ENCODE measurements around the gene CDK5.

Gene CDK5

GRCh38 chr7:151079199-151079910 lies 21.7 kb upstream of the CDK5 start:
- Histone ChIP-seq H3K4me1 (ENCODE audit: control insufficient read depth, insufficient read depth, low read length, poor library complexity, severe bottlenecking) (peaks cover 46% of the 10 kb centered on the region), H3K27ac (ENCODE audit: low read depth, low read length, severe bottlenecking) (no peak overlapping the region), H3K9me3 (ENCODE audit: control insufficient read depth, low read length) (no peaks in the 10 kb centered on the region), H3K36me3 (ENCODE audit: control insufficient read depth, insufficient read depth, low read length) (peaks cover 47% of the 10 kb centered on the region), H3K4me3 (ENCODE audit: extremely low read depth, insufficient read depth, low read length, poor library complexity, severe bottlenecking) (peak overlapping the region; percentile 78)
- 90 to 91% methylated on average over 18 to 22 of the region's 27 CpGs for WGBS, 2 experiments (ENCODE audit: insufficient coverage in 2 of 2)

DNA sequence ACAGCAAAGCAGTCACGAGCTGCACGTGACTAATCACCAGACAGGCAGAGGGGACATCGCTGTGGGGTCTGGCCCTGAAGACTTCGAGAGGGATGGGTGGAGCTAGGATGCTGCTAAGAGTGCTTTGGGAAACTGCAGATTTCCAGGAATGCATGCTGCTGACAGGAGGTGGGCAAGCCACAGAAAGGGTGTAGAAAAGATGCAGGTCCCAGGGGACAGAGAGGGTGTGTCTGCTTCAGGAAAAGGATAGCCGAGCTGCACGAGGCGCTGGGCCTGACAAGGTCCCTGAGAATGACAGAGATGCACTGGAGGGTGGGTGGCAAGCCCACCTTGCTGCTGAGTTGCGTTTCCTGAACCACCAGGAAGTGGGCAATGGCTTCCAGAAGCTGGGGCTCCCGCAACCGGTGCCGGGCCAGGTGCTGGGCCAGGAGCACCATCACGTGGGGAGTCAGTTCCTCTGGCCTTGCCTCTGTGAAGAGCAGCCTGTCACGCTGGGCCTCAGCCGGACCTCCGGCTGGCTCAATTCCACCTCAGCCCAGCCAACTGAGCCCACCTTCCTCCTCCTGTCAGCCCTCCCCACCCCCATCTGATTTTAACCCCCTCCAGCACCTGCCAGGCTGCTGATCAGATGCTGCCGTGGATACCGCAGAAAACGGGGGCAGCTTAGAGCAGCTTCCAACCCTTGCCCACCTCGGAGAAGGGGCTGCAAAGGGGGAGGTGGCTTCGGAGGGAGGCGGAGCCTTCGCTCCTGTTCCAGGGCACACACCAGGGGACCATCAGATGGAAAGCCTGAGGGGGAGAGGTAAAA lies 20.7 kb upstream of the CDK5 start:
- H3K9me3 ChIP-seq (ENCODE audit: control insufficient read depth, low read length), result no peaks in the 10 kb centered on the region
- H3K36me3 ChIP-seq (ENCODE audit: control insufficient read depth, insufficient read depth, low read length), result peaks cover 57% of the 10 kb centered on the region
- WGBS, 2 experiments (ENCODE audit: insufficient coverage in 2 of 2), result 63 to 66% methylated on average over 16 to 18 of the region's 22 CpGs
- peaks cover 42% of the 10 kb centered on the region for H3K4me1 ChIP-seq (ENCODE audit: control insufficient read depth, insufficient read depth, low read length, poor library complexity, severe bottlenecking)
- H3K4me3 ChIP-seq (ENCODE audit: extremely low read depth, insufficient read depth, low read length, poor library complexity, severe bottlenecking), result no peak overlapping the region
- H3K27ac ChIP-seq (ENCODE audit: low read depth, low read length, severe bottlenecking), result peak overlapping the region; percentile 49

DNA sequence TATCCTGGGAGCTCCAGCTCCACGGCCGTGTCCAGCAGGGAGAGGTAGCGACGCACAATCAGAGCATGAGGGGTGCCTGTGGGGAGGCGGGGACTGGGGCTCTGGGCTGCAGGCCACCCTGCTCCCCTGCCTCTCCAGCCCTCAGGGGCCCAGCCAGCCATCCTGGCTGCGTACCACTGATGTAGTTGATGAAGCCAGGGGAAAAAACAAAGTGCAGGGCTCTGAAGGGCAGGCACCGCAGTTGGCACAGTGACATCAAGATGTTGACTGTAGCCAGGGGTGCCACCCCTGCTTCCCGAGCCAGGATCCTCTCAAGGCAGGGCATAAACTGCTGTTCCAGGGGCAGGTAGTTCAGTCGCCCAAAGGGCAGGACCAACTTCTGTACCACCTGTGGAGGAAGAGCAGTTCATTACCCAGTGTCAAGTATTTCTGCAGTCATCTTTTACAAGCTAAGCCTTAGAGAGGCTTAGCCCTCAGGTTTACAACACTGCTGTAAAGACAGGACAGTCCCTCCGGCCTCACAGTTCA lies 20.1 kb upstream of the CDK5 start:
- H3K4me1 ChIP-seq (ENCODE audit: control insufficient read depth, insufficient read depth, low read length, poor library complexity, severe bottlenecking), result peaks cover 42% of the 10 kb centered on the region
- 82 to 87% methylated on average over 7 to 9 of the region's 10 CpGs for WGBS, 2 experiments (ENCODE audit: insufficient coverage in 2 of 2)
- peak overlapping the region; percentile 49 for H3K27ac ChIP-seq (ENCODE audit: low read depth, low read length, severe bottlenecking)
- no peaks in the 10 kb centered on the region for H3K9me3 ChIP-seq (ENCODE audit: control insufficient read depth, low read length)
- no peak overlapping the region for H3K4me3 ChIP-seq (ENCODE audit: extremely low read depth, insufficient read depth, low read length, poor library complexity, severe bottlenecking)
- H3K36me3 ChIP-seq (ENCODE audit: control insufficient read depth, insufficient read depth, low read length), result peaks cover 63% of the 10 kb centered on the region

DNA sequence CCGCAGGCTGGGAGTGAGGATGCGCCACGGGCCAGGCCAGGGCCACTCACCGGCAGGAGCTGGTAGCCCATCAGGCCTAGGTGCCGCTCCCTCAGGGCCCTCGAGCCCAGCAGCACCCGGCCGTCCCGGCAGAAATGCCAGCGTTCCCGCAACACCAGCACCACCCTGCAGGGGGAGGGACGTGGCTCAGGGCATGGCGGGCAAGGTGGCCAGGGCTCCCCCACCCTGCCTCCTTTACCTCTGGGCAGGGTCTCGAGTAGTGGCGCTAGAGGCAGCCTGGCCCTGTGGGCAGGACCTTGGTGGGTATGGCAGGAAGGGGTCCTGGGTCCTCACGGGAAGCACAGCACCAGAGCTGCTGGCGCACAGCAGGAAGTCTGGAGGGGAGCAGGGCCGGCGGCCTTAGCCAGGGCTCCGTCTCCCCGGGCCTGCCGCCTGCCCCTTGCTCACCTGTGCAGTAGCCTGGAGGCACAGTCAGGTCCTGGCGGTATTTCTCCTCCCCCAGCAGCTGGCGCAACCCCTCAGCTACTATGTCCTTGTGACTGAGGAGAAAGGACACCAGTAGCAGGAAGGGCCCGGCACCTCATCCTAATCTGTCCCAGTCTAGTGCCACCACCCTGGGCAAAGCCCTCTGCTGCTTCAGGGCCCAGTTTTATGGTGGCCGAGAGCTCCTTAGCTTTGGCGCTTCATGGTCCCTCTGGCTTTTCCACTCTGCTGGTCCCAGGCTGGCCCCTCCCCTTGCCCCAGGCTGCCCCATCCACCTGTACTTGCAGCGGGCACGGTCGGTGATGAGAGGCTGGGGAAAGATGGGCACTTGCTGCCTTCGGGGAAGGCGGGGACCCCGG lies 19.4 kb upstream of the CDK5 start:
- H3K36me3 ChIP-seq (ENCODE audit: control insufficient read depth, insufficient read depth, low read length), result peaks cover 69% of the 10 kb centered on the region

GRCh38 chr7:151075978-151076426 lies 18.3 kb upstream of the CDK5 start:
- Histone ChIP-seq H3K4me1 (ENCODE audit: control insufficient read depth, insufficient read depth, low read length, poor library complexity, severe bottlenecking) (peaks cover 24% of the 10 kb centered on the region), H3K27ac (ENCODE audit: low read depth, low read length, severe bottlenecking) (no peak overlapping the region), H3K4me3 (ENCODE audit: extremely low read depth, insufficient read depth, low read length, poor library complexity, severe bottlenecking) (no peak overlapping the region), H3K9me3 (ENCODE audit: control insufficient read depth, low read length) (no peaks in the 10 kb centered on the region), H3K36me3 (ENCODE audit: control insufficient read depth, insufficient read depth, low read length) (peaks cover 74% of the 10 kb centered on the region)
- 84 to 89% methylated on average over 13 to 17 of the region's 22 CpGs for WGBS, 2 experiments (ENCODE audit: insufficient coverage in 2 of 2)

More for the DNA sequence above, 19.4 kb upstream of the CDK5 start:
- no peak overlapping the region for H3K4me3 ChIP-seq (ENCODE audit: extremely low read depth, insufficient read depth, low read length, poor library complexity, severe bottlenecking)
- H3K9me3 ChIP-seq (ENCODE audit: control insufficient read depth, low read length), result no peaks in the 10 kb centered on the region
- no peak overlapping the region for H3K27ac ChIP-seq (ENCODE audit: low read depth, low read length, severe bottlenecking)
- peaks cover 35% of the 10 kb centered on the region for H3K4me1 ChIP-seq (ENCODE audit: control insufficient read depth, insufficient read depth, low read length, poor library complexity, severe bottlenecking)
- WGBS, 2 experiments (ENCODE audit: insufficient coverage in 2 of 2), result 82 to 90% methylated on average over 31 of the region's 33 CpGs

DNA sequence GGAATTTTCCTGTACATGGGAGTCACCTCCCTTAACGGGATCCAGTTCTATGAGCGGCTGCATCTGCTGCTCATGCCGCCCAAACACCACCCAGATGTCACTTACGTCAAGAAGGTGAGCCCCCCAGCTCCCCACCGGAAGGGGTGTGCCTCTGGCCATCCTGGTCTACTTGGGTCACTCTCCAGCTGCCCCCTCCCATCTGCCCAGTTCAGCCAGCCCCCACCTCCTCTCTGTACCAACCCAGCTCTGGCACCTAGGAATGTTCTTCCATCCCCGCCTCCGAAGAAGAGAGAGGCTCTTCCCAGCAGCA lies 17.9 kb upstream of the CDK5 start:
- WGBS, 2 experiments (ENCODE audit: insufficient coverage in 2 of 2), result 94 to 96% methylated on average over 7 of the region's 7 CpGs
- H3K4me3 ChIP-seq (ENCODE audit: extremely low read depth, insufficient read depth, low read length, poor library complexity, severe bottlenecking), result no peak overlapping the region
- H3K27ac ChIP-seq (ENCODE audit: low read depth, low read length, severe bottlenecking), result no peak overlapping the region
- peaks cover 78% of the 10 kb centered on the region for H3K36me3 ChIP-seq (ENCODE audit: control insufficient read depth, insufficient read depth, low read length)
- H3K4me1 ChIP-seq (ENCODE audit: control insufficient read depth, insufficient read depth, low read length, poor library complexity, severe bottlenecking), result peaks cover 24% of the 10 kb centered on the region
- H3K9me3 ChIP-seq (ENCODE audit: control insufficient read depth, low read length), result no peaks in the 10 kb centered on the region

- Histone ChIP-seq H3K36me3 (ENCODE audit: control insufficient read depth, insufficient read depth, low read length) (peaks cover 84% of the 10 kb centered on the region), H3K27ac (ENCODE audit: low read depth, low read length, severe bottlenecking) (no peak overlapping the region), H3K4me3 (ENCODE audit: extremely low read depth, insufficient read depth, low read length, poor library complexity, severe bottlenecking) (no peak overlapping the region), H3K9me3 (ENCODE audit: control insufficient read depth, low read length) (no peaks in the 10 kb centered on the region), H3K4me1 (ENCODE audit: control insufficient read depth, insufficient read depth, low read length, poor library complexity, severe bottlenecking) (peaks cover 24% of the 10 kb centered on the region)
- WGBS, 2 experiments (ENCODE audit: insufficient coverage in 2 of 2), result 94 to 97% methylated on average over 25 of the region's 26 CpGs
Observed at GRCh38 chr7:151074817-151075661, 17.3 kb upstream of the CDK5 start.

DNA sequence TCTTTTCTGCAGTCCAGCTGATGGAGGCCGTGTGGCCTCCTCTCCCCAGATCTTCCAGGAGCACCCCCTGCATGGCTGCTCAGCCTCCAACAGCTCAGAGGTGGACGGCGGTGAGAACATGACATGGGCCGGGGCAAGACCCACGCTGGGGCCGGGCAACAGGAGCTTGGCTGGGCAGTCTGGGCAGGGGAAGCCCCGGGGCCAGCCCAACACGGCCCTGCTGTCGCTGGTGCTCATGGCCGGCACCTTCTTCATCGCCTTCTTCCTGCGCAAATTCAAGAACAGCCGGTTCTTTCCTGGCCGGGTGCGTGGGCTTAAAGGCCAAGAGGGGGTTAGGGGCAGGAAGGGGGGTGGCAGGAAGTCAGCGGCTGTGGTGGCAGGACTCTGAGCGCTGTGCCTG lies 16.3 kb upstream of the CDK5 start:
- H3K36me3 ChIP-seq (ENCODE audit: control insufficient read depth, insufficient read depth, low read length), result peaks cover 88% of the 10 kb centered on the region
- H3K4me3 ChIP-seq (ENCODE audit: extremely low read depth, insufficient read depth, low read length, poor library complexity, severe bottlenecking), result no peak overlapping the region
- no peak overlapping the region for H3K27ac ChIP-seq (ENCODE audit: low read depth, low read length, severe bottlenecking)
- H3K9me3 ChIP-seq (ENCODE audit: control insufficient read depth, low read length), result no peaks in the 10 kb centered on the region
- 92 to 99% methylated on average over 8 to 13 of the region's 17 CpGs for WGBS, 2 experiments (ENCODE audit: insufficient coverage in 2 of 2)
- H3K4me1 ChIP-seq (ENCODE audit: control insufficient read depth, insufficient read depth, low read length, poor library complexity, severe bottlenecking), result peaks cover 16% of the 10 kb centered on the region

- Histone ChIP-seq H3K4me3 (ENCODE audit: extremely low read depth, insufficient read depth, low read length, poor library complexity, severe bottlenecking) (no peak overlapping the region), H3K27ac (ENCODE audit: low read depth, low read length, severe bottlenecking) (no peak overlapping the region), H3K4me1 (ENCODE audit: control insufficient read depth, insufficient read depth, low read length, poor library complexity, severe bottlenecking) (peaks cover 15% of the 10 kb centered on the region), H3K36me3 (ENCODE audit: control insufficient read depth, insufficient read depth, low read length) (peaks cover 92% of the 10 kb centered on the region), H3K9me3 (ENCODE audit: control insufficient read depth, low read length) (no peaks in the 10 kb centered on the region)
- 92 to 96% methylated on average over 33 to 36 of the region's 39 CpGs for WGBS, 2 experiments (ENCODE audit: insufficient coverage in 2 of 2)
Observed at GRCh38 chr7:151071032-151071866, 13.6 kb upstream of the CDK5 start.

Data from mesodermal cell (in vitro differentiated cells).